HG02678 (cell line): ENCODE data around the gene CXCL11.
"Not testable (repeated sequence)": the region's sequence is repeated elsewhere in the genome, so short reads cannot be mapped to it uniquely, and the experiment has no call there.

Source experiments
- ATAC-seq: cut with Tn5 transposase; IDR thresholded peaks from one replicate; pipeline ENCODE4 v1.9.1; 2021; ENCODE audit warnings: mild to moderate bottlenecking, moderate library complexity; ENCODE audit not compliant: unreplicated experiment

CXCL11 gene

DNA sequence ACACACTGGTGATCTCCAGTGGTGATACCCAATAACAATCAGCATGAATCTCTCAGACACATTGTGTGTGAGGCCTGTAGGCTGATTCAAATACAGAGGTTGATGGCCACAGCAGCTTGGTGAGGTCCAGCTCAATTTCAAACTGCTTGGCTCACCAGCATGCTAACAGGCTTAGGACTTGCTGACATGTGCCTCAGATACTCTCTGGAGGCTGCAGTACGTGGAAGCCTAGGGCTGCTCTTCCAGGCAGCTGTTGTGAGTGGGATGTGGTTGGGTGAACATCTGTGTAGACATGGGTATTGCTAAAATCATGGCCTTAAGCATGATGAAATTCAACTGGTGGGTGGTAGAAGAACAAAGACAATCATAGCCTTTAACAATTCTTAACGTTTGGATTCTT is 32.8 kb downstream of the CXCL11 start:
- ATAC-seq: no peak

- no peak for ATAC-seq
Observed at GRCh38 chr4:76002176-76002575, 33.7 kb downstream of the CXCL11 start.

GRCh38 chr4:76001700-76002099 is 34.2 kb downstream of the CXCL11 start:
- ATAC-seq: no peak

DNA sequence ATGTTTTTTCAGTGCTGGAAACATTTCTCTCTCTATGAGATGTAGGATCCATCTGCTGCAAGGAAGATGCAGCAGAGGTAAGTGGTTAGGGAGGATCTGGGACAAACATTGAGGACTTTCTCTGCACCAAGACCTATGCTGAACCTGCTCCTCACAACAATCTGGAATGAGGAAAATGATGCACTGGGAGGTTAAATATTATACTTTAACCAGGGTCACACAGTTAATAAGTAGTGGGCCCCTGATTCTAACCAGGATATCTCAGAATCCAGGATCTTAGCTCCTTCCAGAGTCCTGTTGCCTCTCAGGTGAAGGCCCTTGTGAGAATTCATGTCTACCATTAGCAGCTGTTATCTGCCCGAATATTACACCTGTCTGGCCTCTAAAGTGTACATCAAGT is 35.6 kb downstream of the CXCL11 start:
- no peak for ATAC-seq

DNA sequence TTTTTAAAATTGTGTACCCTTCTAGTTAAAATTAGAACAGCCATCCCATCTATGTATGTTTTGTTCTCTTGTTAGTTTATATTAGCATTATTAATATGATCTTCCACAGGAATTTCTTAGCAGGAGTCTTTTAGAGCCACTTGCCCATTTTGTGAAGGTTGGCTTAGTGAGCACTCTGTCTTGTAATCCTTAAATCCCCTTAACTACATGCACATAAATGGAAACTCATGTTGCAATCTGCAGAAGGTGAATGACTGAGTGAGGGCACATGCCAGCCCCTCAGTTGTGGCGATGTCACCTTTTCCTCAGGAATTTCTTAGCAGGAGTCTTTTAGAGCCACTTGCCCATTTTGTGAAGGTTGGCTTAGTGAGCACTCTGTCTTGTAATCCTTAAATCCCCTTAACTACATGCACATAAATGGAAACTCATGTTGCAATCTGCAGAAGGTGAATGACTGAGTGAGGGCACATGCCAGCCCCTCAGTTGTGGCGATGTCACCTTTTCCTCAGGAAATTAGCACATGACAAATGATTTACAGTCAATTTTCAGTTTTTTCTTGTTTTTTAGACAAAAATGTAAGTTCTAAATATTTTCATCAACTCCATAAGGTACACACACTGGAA is 37.2 kb downstream of the CXCL11 start:
- not testable (repeated sequence) for ATAC-seq

DNA sequence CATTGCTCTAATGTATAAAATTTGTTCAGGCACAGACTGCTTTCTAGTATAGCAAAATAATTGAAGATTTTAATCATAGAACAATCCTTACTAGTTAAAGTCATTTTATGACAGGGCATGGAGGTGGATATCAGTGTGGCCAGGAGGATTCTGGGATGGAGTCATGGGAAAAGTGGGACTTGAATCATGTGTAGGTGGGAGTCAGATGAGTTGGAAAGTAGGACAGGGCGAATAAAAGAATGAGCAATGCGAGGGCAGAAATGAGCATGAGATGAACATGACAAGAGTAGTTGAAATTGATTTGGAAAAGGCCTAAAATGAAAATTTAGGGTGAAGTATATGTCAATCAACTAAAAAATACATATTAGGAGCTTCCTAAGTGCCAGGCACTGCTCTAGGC is 37.9 kb downstream of the CXCL11 start:
- ATAC-seq: no peak

- ATAC-seq: no peak
Observed at GRCh38 chr4:75997081-75997480, 38.8 kb downstream of the CXCL11 start.

GRCh38 chr4:75995727-75996126 is 40.1 kb downstream of the CXCL11 start:
- ATAC-seq: no peak

GRCh38 chr4:75992462-75992861 is 43.4 kb downstream of the CXCL11 start:
- ATAC-seq: no peak

DNA sequence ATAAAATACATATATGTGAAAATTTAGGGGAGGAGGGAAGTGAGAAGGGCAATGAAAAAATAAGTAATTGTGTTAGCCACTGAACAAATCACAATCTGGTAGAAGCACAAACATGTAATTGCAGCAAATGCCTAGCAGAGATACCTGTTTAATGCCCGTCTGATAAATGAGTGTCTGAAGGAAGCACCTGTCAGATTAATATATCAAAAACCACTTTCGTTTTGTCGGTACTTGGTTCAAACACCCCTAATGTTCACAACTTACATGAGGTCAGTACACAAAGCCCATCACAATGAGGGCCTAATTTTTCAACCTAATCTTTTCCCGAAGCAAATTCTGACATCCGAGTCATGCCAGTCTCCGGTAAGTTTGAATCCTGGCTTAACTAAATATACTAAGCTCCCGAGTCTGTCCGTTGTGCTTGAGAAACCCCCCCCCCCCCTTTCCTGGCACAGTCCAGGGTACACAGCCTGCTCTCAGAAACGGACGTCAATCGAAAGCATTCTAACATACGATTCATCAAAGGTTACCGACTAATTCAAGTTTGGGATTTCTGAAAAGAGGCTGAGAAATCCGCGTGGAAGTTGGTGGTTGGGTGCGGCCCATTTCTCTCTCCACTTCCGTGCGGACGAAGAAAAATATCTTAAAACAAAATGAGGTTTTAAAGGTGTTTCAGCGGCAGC is 45.9 kb downstream of the CXCL11 start:
- no peak for ATAC-seq

- ATAC-seq: no peak
Observed at GRCh38 chr4:75985116-75985515, 50.8 kb downstream of the CXCL11 start.
